HepG2 (cell line): ENCODE results near the gene CA9. TPM values are rescaled to one million over a fixed set of nuclear protein-coding genes. Genes with fewer than 3 reads are reported as not detected.
A peak's percentile ranks its signal among the peaks of the same experiment; 100 is the strongest.

Experiments
- ATF2 ChIP-seq: sonication (generic); formaldehyde crosslinking; IDR thresholded peaks from 2 replicates; pipeline ENCODE4 v1.4.0; 2020; ENCODE audit warnings: missing genetic modification reagents
- GMEB2 ChIP-seq: IDR thresholded peaks from 2 replicates; pipeline ENCODE4 v1.6.1; 2016; ENCODE audit warnings: missing biosample characterization, missing genetic modification reagents, low read depth
- IKZF5 ChIP-seq: IDR thresholded peaks from 2 replicates; pipeline ENCODE4 v1.6.1; 2018; ENCODE audit warnings: missing genetic modification reagents, mild to moderate bottlenecking, missing compliant biosample characterization
- KDM2A ChIP-seq: sonication (generic); formaldehyde crosslinking; IDR thresholded peaks from 2 replicates; pipeline ENCODE4 v1.4.0; 2020; ENCODE audit warnings: low read depth, missing genetic modification reagents, borderline replicate concordance
- PHF8 ChIP-seq: sonication (generic); formaldehyde crosslinking; IDR thresholded peaks from 2 replicates; pipeline ENCODE4 v1.5.0; 2020; ENCODE audit warnings: missing genetic modification reagents
- SMC3 ChIP-seq: IDR thresholded peaks from 2 replicates; pipeline ENCODE4 v1.6.1; 2011; ENCODE audit warnings: low read length, improper control_type of control experiment
- TBX3 ChIP-seq: fragments of 450-650 bp; IDR thresholded peaks from 2 replicates; pipeline ENCODE4 v1.6.1; 2017; ENCODE audit warnings: antibody characterized with exemption, mild to moderate bottlenecking, inconsistent platforms, borderline replicate concordance
- ZBTB4 ChIP-seq: sonication (generic); formaldehyde crosslinking; IDR thresholded peaks from 2 replicates; pipeline ENCODE4 v1.4.0; 2020; ENCODE audit warnings: missing genetic modification reagents, mild to moderate bottlenecking, borderline replicate concordance
- ZNF280B ChIP-seq: sonication (generic); formaldehyde crosslinking; IDR thresholded peaks from 2 replicates; pipeline ENCODE4 v1.5.0; 2020; ENCODE audit warnings: missing genetic modification reagents, mild to moderate bottlenecking, borderline replicate concordance
- ZNF350 ChIP-seq: sonication (generic); formaldehyde crosslinking; IDR thresholded peaks from 2 replicates; pipeline ENCODE4 v1.4.0; 2020; ENCODE audit warnings: mild to moderate bottlenecking, low read depth, missing genetic modification reagents, borderline replicate concordance
- ZNF615 ChIP-seq: sonication (generic); formaldehyde crosslinking; IDR thresholded peaks from 2 replicates; pipeline ENCODE4 v1.5.0; 2020; ENCODE audit warnings: mild to moderate bottlenecking, missing genetic modification reagents, borderline replicate concordance
- ZNF670 ChIP-seq: sonication (generic); formaldehyde crosslinking; IDR thresholded peaks from 2 replicates; pipeline ENCODE4 v1.8.0; 2022; ENCODE audit warnings: mild to moderate bottlenecking, missing genetic modification reagents, borderline replicate concordance
- ZSCAN5A ChIP-seq: sonication (generic); formaldehyde crosslinking; IDR thresholded peaks from 2 replicates; pipeline ENCODE4 v1.8.0; 2022; ENCODE audit warnings: mild to moderate bottlenecking, missing genetic modification reagents, borderline replicate concordance
- polyA plus RNA-seq, 8 experiments: library from polyadenylated mRNA; depleted of rRNA in 3 of 8; stranded (reverse) in 7 of 8; unstranded in 1 of 8; fragments of >200 nt; fragmentation: Illumina TruSeq in 4 of 8; extraction: Trizol in 4 of 8; gene quantifications; 2 replicates each; pipeline versions ENCODE4 v1.2.1 to v1.2.3, GENCODE V29; 2011 to 2016; ENCODE audit warnings: low read depth in 4 of 8, missing spikeins in 1 of 8, mixed read lengths in 1 of 8; ENCODE audit not compliant: insufficient read depth in 1 of 8
- total RNA-seq, 5 experiments: library from RNA; depleted of rRNA; stranded (reverse); fragments of >200 nt; fragmentation: Illumina TruSeq; extraction: Trizol; gene quantifications; 2 replicates each; pipeline ENCODE4 v1.2.3, GENCODE V29; 2016; ENCODE audit warnings: low read depth in 1 of 5

The CA9 gene
- total and polyA plus RNA-seq, 2 of the 13 experiments (the other 11 are each of a cell fraction or from before 2014, with no cell fraction given) = 0.13 to 152 TPM

GRCh38 chr9:35664531-35665470 is 8.9 kb upstream of the CA9 start, which contains the start of gene ARHGEF39 (continued):
- TF ChIP-seq IKZF5 (CRISPR knock-in tag) = peak; percentile 50; the same call in 1 of the 2 replicates
- TF ChIP-seq ZNF615 (CRISPR knock-in tag) = no peak
- TF ChIP-seq ZNF670 (CRISPR knock-in tag) = 0 out of 2 replicates have a peak, but pooled peaks have one; percentile 84
- TF ChIP-seq ZBTB4 (CRISPR knock-in tag) = no peak
- no peak; the same call in 1 of the 2 replicates for TF ChIP-seq ZSCAN5A (CRISPR knock-in tag)
- no peak for TF ChIP-seq TBX3
- no peak for TF ChIP-seq ZNF350
- TF ChIP-seq ATF2 (CRISPR knock-in tag) = peak; percentile 52; the same call in 1 of the 2 replicates
- no peak; the same call in 1 of the 2 replicates for TF ChIP-seq ZNF280B
- peak; percentile 85 for TF ChIP-seq PHF8 (CRISPR knock-in tag)
- TF ChIP-seq GMEB2 (CRISPR knock-in tag) = no peak
- peak; percentile 84 for TF ChIP-seq KDM2A (CRISPR knock-in tag)
- no peak for TF ChIP-seq SMC3
